HG03066 (cell line): ENCODE measurements around the gene OR1M1.

Experiments
- ATAC-seq: cut with Tn5 transposase; IDR thresholded peaks from one replicate; pipeline ENCODE4 v1.9.1; 2021; ENCODE audit warnings: low read depth; ENCODE audit not compliant: unreplicated experiment

Gene OR1M1

GRCh38 chr19:9073806-9074205, 13.1 kb upstream of the OR1M1 start:
- no peak for ATAC-seq

DNA sequence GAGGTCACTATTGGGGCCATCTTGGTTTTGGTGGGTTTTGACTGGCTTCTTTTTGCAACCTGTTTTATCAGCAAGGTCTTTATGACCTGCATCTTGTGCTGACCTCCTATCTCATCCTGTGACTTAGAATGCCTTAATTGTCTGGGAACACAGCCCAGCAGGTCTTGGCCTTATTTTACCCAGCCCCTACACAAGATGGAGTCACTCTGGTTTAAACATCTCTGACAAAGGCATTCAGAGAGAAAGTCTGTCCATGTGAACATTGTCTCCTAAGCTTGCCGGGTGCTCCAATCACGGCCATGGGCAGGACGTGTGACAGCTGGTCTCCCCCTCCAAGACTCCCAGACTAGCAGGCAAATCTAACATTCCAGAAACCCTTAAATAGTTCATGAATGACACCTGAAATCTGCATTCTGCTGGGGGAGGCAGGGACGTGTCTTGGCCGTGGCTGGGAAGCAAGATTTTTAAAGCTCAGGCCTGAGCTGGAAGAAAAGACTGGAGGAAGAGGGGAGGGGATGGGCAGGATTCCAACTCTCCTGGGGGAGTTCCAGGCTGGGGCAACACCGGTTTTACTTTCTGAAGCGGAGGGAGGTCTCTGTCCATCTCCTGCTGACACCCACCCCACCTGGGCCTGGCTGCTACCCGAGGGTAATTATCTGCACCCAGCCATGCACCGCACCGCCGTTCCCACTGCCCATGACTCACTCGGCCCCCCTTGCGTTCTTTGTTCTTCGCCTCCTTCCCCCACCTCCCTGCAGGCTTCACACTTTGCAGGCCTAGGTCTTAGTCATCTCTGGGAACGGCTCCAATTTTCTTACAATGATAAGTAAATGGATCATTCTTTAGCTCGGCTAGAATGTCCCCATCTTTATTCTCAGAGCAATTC, 11.6 kb upstream of the OR1M1 start:
- ATAC-seq: no peak

DNA sequence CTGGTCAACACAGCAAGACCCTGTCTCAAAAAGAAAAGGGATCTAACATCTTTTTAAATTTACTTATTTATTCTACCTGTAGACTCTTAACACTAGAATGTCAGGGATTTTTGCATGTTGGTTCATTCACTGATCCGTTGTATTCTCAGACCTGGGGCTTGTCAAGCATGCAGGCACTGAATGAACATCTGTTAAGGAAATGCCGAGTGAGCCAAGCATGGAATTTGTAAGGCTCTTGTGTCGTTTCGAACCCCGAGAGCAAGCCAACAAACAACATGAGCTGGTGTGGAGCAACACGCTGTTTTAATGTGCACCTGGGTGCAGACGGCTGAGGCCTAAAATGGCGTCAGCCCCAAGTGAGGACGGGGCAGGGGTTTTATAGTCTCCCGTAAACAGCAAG, 10.0 kb upstream of the OR1M1 start:
- ATAC-seq: no peak

- ATAC-seq: no peak
Observed at GRCh38 chr19:9078651-9079050, 8.2 kb upstream of the OR1M1 start.

DNA sequence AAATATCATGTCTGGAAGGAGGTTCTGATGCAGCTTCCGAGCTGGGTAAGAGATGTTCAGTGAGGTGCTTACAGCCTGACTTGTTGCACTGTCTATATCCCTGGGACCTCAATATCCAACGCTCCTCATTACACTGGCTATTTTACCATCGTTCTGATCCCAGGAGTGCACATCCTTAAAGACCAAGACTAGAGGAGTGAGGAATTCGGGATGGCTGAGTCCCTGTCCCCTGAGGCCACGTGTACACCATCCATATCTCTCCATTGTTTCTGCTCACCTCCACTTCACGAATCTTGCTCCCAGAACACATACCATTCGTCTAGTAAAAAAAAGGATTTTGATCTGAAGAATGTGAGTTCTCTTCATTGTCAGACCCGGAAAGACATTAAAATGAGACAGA, 20.5 kb downstream of the OR1M1 start, which contains the start of gene OR7G2:
OR7G2 (minus strand) TSS at position 101 of the 400 bp plus-strand sequence. CDS start 4,232 bp downstream, outside the sequence.
- ATAC-seq: no peak

GRCh38 chr19:9109959-9110358, 23.1 kb downstream of the OR1M1 start:
- no peak for ATAC-seq

GRCh38 chr19:9115307-9115813, 28.5 kb downstream of the OR1M1 start, which contains the start of gene OR7G1:
OR7G1 (minus strand) TSS chr19:9115763; CDS start chr19:9115763, 0 bp downstream.
- no peak for ATAC-seq

GRCh38 chr19:9116547-9116946, 29.7 kb downstream of the OR1M1 start:
- no peak for ATAC-seq

GRCh38 chr19:9126900-9127405, 40.1 kb downstream of the OR1M1 start, which contains the start of gene OR7G3:
OR7G3 (minus strand) TSS chr19:9126950; CDS start chr19:9126950, 0 bp downstream.
- ATAC-seq: no peak

DNA sequence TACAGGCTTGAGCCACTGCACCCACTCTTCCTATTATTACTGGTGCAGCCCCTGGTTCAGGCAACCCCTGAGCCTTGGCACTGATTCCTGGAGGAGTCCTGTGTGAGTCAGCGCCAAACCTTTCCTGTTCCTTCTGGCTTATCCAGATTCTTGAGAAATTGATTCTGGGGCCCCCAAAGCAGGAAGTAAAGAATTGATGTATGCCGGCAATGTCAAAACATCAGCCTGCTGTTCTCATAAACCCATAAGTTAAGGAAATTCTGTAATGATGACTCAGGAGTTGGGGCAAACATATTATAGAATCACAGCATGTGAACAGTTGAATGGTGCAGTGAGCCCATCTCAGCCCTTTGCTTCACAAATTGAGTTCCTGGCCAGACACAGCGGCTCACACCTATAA, 41.3 kb downstream of the OR1M1 start:
- ATAC-seq: no peak

- ATAC-seq: no peak
Observed at GRCh38 chr19:9130965-9131364, 44.1 kb downstream of the OR1M1 start.

- no peak for ATAC-seq
Observed at GRCh38 chr19:9132422-9132821, 45.6 kb downstream of the OR1M1 start.

DNA sequence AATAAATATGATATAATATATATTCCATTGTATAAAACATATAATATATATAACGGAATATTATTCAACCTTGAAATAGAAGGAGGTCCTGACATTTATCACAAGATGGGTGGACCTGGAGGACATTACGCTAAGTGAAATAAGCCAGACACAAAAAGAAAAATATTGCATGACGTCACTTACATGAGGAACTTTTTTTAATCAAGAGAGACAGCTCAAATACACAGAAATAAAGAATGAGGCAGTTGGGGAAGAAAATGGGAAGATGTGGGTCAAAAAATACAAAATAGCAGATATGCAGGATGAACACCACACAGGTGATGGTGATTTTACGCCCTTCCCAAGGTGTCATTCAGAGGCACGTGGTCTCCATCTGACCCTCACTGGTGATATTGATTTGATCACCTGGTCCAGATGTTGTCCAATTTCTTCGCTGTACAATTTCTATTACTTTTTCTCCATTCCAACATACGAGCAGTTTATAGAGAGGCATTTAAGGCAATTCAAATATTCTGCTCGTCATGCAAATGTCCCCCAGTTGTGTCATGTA, 52.8 kb downstream of the OR1M1 start:
- no peak for ATAC-seq

GRCh38 chr19:9140159-9140874, 53.5 kb downstream of the OR1M1 start, which contains the start of gene ZNF317:
ZNF317 (plus strand) TSS chr19:9140397; CDS start chr19:9156017, 15,620 bp downstream.
- ATAC-seq: peak; percentile 87

- no peak for ATAC-seq
Observed at GRCh38 chr19:9144920-9145319, 58.1 kb downstream of the OR1M1 start.
